ENCODE measurements around the gene CYTH3. TPM values are rescaled to one million over a fixed set of nuclear protein-coding genes. Genes with fewer than 3 reads are reported as not detected.

The CYTH3 gene
- total RNA-seq, 1 donor from 2014 or later, result 2.6 TPM

DNA sequence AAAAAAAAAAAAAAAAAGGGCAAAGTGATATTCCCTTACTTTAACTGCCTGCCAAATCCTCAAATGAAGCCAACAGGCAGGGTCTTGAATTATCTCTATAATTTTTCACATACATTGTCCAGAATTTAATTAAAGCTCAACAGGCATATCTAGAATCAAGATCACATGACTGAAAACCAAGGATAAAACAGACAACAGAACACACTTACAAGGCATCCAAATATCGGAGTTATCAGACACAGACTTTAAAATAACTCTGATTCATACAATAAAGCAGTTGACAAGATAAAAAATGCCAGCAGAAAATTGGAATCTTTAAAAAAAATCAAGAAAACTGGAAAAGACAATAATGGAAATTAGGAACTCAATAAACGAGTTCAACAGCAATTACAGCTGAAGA, 10.7 kb downstream of the CYTH3 start:
- TF ChIP-seq CTCF (IDR thresholded peaks at IDR 0.05), result no peak
- H3K27me3 Mint-ChIP-seq, result peaks cover 2% of the 10 kb centered on the region
- CTCF ChIA-PET, result interaction anchor here (1.2 kb wide), 1 partner anchor 9 kb away, joined by 5 read pairs; no protein-coding TSS in a partner anchor
- no peak overlapping the region for H3K4me3 Mint-ChIP-seq
- POLR2A ChIA-PET, result interaction anchor here (1.0 kb wide), 1 partner anchor 9 kb away, joined by 3 read pairs; no protein-coding TSS in a partner anchor
- no peak overlapping the region for H3K27ac Mint-ChIP-seq
- intact Hi-C loops (cut with micrococcal nuclease), result no loop called here
- DNase-seq, result no peak
- peaks cover 31% of the 10 kb centered on the region for H3K4me1 Mint-ChIP-seq
- ATAC-seq (ENCODE audit: low read depth), result no peak
- no peaks in the 10 kb centered on the region for H3K36me3 Mint-ChIP-seq (ENCODE audit: low read depth)
- H3K9me3 Mint-ChIP-seq, result no peaks in the 10 kb centered on the region

GRCh38 chr7:6260291-6261187, 11.9 kb downstream of the CYTH3 start:
- peaks cover 2% of the 10 kb centered on the region for H3K27me3 Mint-ChIP-seq
- no peak overlapping the region for H3K27ac Mint-ChIP-seq
- TF ChIP-seq CTCF (IDR thresholded peaks at IDR 0.05), result no peak
- ChIA-PET CTCF (no interaction called here), POLR2A (no interaction called here)
- ATAC-seq (ENCODE audit: low read depth), result no peak
- no peak overlapping the region for H3K4me3 Mint-ChIP-seq
- H3K36me3 Mint-ChIP-seq (ENCODE audit: low read depth), result no peaks in the 10 kb centered on the region
- no peak for DNase-seq
- no peaks in the 10 kb centered on the region for H3K9me3 Mint-ChIP-seq
- intact Hi-C loops (cut with micrococcal nuclease), result no loop called here
- H3K4me1 Mint-ChIP-seq, result peaks cover 38% of the 10 kb centered on the region

DNA sequence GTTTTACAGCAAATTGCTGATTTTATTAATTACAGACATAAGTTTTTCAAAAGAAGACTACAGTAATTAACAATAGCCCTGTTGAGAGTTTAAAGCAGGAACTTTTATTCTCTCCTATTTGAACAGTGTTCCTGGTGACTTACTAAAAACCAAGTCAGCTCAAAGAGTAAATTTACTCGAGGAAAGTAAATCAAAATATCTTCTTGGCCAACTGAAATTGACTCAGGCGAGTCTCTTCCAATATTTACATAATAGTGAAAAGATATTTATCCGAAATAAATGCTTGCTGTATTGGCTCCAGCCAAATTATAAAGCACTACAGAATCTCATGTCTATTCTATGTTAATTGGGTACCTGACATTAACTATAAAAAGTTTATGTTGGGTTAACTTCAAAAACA, 13.2 kb downstream of the CYTH3 start:
- DNase-seq (no peak), ATAC-seq (ENCODE audit: low read depth) (no peak)
- CTCF ChIA-PET, result no interaction called here
- peaks cover 2% of the 10 kb centered on the region for H3K27me3 Mint-ChIP-seq
- POLR2A ChIA-PET, result no interaction called here
- H3K27ac Mint-ChIP-seq, result no peak overlapping the region
- H3K4me1 Mint-ChIP-seq, result peaks cover 41% of the 10 kb centered on the region
- intact Hi-C loops (cut with micrococcal nuclease), result loop anchor here (1.0 kb wide), 1 partner anchor 12 kb away; no protein-coding TSS in a partner anchor
- TF ChIP-seq CTCF (IDR thresholded peaks at IDR 0.05), result no peak
- H3K9me3 Mint-ChIP-seq, result no peaks in the 10 kb centered on the region
- H3K4me3 Mint-ChIP-seq, result no peak overlapping the region
- H3K36me3 Mint-ChIP-seq (ENCODE audit: low read depth), result no peaks in the 10 kb centered on the region

DNA sequence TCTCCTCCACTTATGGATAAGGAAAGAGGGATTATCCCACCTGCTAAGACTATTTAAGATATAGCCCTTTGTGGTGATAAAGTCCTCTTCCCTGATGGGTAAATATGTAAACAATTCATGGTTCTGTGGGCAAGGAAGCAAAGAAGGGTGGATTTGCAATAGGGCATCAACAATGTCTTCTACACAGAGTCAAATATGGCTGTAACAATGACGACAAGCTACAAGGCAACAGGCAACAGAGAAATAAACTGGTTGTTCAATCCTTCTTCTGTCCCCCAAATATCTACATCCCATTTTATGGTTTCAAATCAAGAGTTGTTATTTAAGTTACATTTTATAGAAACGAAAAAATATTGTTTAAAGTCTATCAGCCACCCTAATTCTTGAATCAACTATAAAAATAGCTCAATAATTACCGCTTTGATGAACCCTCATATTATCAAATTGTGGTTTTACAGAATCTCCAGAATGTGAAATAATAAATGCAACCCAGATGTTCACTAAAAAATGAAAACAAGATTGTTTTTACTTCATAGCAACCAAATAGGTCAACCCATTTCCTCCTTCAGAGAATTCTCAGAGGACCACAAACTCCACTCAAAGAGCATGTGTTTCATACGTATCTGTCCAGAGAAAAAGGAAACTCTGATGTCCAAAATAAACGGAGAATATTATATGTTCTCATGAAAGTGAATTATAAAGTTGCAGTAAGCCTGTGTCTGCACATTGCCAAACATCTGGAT, 13.8 kb downstream of the CYTH3 start:
- Mint-ChIP-seq H3K9me3 (no peaks in the 10 kb centered on the region), H3K27ac (peak overlapping the region; percentile 64), H3K4me1 (peaks cover 41% of the 10 kb centered on the region), H3K27me3 (peaks cover 2% of the 10 kb centered on the region), H3K4me3 (peak overlapping the region; percentile 58), H3K36me3 (ENCODE audit: low read depth) (no peaks in the 10 kb centered on the region)
- intact Hi-C loops (cut with micrococcal nuclease), result loop anchor here (1.0 kb wide), 1 partner anchor 13 kb away; no protein-coding TSS in a partner anchor
- no peak for TF ChIP-seq CTCF (IDR thresholded peaks at IDR 0.05)
- no peak for DNase-seq
- ChIA-PET POLR2A (no interaction called here), CTCF (no interaction called here)
- peak; percentile 40 for ATAC-seq (ENCODE audit: low read depth)

DNA sequence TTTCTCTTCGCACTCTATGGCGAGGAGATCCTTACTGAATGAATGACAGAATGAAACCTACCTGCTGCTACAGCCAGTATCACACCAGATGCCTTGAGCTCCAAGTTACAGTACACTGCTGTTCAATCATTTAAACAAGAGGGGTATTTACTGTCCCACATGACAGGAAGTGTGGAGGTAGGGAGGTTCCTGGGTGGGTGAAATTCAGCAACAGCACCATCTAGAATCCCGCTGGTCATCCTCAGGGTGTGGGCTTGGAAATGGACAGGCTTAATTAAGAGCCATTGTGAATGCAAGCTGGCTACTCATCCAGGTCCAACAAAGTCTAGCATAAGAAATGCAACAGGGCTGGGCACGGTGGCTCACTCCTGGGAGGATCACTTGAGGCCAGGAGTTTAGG, 14.7 kb downstream of the CYTH3 start:
- H3K27me3 Mint-ChIP-seq, result peaks cover 2% of the 10 kb centered on the region
- H3K27ac Mint-ChIP-seq, result no peak overlapping the region
- ChIA-PET CTCF (no interaction called here), POLR2A (no interaction called here)
- intact Hi-C loops (cut with micrococcal nuclease), result loop anchor here (2.0 kb wide), 1 partner anchor 23 kb away; no protein-coding TSS in a partner anchor
- no peak for TF ChIP-seq CTCF (IDR thresholded peaks at IDR 0.05)
- H3K9me3 Mint-ChIP-seq, result no peaks in the 10 kb centered on the region
- peaks cover 41% of the 10 kb centered on the region for H3K4me1 Mint-ChIP-seq
- DNase-seq, result no peak
- no peak overlapping the region for H3K4me3 Mint-ChIP-seq
- no peak for ATAC-seq (ENCODE audit: low read depth)
- H3K36me3 Mint-ChIP-seq (ENCODE audit: low read depth), result no peaks in the 10 kb centered on the region

Measured in activated B cell treated with CpG ODN at 0.5 μM for 24 hours (primary cell).